Stimulated activated CD4-positive, alpha-beta T cell treated with anti-CD3 and anti-CD28 coated beads, Interleukin-4, amount 100 ng/mL, for 4 hours (primary cell): ENCODE results near the gene ISCA2.
"Not testable (repeated sequence)": the region's sequence is repeated elsewhere in the genome, so short reads cannot be mapped to it uniquely, and the experiment has no call there.

Experiments
- DNase-seq, 2 experiments: peaks; one replicate each; pipeline ENCODE4 v3.0.0-alpha.2; 2020

Gene ISCA2, protein sequence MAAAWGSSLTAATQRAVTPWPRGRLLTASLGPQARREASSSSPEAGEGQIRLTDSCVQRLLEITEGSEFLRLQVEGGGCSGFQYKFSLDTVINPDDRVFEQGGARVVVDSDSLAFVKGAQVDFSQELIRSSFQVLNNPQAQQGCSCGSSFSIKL

DNA sequence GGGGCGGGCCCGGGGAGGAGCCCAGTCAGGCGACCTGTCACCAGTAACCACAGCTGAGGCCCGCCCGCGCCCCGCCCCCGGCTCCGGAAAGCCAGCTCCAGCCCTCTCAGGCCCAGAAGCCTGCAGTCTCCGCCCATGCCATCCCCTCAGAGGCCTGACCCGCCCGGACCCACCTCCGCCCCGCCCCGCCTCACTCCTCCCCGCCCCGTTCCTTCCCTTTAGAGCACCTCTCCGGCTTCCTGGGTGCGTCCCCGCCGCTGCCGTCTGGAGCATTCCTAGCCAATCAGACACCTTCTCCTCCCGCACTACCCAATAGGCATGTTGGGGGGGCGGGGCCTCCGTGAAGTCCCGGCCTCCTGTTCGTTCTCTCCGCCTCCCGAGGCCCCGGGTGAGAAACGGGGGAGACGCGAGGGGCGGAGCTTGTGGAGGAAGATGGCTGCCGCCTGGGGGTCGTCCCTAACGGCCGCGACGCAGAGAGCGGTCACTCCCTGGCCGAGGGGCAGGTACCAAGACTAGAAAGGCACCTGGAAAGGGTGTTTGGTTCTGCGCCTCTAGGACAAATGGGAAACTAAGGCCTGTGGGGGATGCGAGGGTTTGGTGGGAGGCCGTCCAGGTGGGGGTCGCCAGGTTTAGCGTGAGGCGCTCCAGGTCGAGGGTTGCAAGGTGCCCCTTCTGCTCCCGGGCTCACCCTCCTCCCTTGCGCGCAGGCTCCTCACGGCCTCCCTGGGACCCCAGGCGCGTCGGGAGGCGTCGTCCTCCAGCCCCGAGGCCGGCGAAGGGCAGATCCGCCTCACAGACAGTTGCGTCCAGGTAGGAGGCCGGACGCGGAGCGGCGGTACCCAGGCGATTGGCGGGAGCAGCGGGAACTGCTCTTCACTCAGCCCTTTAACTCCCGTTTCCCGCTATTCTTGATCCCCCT lies at the start of gene ISCA2:
Gene ISCA2, plus strand, starts transcription at position 423 of the 919 bp plus-strand sequence. Its CDS starts 10 bp downstream, at position 433.
- peak; percentile 98 to 100 for DNase-seq

DNA sequence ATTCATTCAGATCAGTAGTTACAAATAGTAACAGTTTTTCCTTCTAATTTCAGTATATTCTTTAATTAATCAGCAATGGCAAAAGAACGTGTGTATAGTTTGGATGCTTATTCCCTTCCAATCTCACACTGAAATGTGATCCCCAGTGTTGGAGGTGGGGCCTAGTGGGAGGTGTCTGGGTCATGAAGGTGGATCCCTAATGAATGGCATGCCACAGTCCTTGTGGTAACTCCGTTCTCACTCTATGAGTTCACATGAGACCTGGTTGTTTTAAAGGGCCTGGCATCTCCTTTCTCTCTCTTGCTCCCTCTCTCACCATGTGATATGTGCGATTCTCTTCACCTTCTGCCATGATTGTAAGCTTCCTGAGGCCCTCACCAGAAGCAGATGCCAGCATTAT lies 48.7 kb upstream of the ISCA2 start:
- no peak for DNase-seq

GRCh38 chr14:74454397-74454796 lies 39.2 kb upstream of the ISCA2 start:
- not testable (repeated sequence) for DNase-seq

DNA sequence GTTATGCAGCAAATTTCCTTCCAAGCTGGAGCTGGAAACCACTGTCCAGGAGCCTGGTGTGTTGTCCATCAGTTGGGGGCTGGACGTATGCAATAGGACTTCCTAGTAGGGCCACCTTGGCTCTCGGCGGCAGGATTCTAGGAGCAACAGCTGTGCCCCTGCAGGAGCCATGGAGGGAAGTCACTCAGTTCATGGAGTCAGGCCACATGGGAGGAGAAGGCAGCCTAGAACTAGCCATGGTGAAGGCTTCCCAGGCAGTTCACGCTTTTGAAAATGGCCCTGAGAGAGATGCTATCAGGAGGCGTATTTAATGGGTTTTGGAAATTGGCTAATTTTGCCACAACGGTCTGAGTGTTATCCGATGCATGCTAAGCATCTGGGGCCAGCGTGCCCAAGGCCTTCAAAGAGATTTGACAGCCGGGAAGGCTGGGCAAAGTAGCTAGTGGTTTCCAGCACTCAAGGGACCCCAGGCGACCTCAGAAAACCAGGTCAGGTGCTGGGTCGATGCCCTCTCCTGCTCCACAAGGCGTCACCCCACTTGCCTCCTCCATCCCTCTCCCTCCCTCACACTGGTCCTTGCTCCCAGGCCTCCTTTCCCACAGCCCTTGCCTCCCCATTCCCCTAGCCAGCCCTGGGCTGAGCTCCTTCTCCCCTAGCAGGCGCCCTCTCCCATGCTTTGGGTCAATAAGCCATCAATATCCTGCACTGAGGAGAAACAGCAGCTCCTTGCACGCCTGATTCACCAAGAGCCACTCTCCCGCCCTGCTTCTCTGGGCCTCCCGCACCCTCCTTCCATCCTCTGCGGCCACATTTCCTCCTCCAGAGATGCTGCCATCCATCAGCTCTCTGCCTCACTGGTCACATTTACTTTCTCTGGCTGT lies 36.6 kb upstream of the ISCA2 start:
- DNase-seq, result no peak

DNA sequence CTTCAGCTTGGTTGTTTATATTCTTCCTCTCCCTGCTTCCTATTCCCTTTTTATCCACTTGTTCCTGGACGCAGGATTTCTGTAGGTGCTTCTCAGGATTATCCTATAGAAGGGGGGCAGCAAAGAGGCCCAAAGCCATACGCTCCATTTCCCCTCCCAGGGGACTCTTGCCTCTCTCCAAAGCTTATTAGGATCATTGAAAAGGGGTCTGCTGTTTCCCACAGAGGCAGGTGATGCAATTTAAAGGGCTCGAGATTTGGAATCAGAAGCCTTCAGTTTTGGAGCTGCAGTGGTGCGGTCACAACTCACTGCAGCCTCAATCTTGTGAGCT lies 36.0 kb upstream of the ISCA2 start:
- no peak for DNase-seq

DNA sequence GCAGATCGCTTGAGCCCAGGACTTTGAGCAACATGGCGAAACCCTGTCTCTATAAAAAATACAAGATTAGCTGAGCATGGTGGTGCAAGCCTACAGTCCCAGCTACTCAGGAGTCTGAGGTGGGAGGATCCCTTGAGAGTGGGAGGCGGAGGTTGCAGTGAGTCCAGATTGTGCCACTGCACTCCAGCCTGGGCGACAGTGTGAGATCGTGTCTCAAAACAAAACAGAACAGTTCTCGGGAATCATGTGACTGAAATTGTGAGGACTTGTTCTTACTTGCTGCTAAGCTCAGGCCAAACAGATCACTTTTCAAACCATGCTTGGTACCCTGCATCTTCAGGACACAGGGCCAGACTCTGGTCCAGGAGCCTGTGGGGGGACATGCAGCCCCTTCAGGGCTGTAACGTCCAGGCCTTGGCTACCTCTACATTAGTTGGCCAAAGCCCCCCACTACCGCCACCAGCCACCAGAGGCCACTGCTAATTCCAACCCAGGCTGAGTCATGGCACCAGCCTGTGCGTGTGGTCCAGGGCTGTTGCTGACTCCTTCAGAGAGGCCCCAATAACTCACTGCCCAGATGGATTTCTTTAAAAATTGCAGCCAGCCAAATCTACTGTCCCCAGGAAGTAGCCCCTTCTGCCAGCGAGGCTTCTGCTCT lies 34.1 kb upstream of the ISCA2 start:
- DNase-seq, result peak in 1 of 2 experiments; percentile 10

GRCh38 chr14:74459976-74460375 lies 33.6 kb upstream of the ISCA2 start:
- DNase-seq, result no peak

- no peak for DNase-seq
Observed at GRCh38 chr14:74462993-74463392, 30.6 kb upstream of the ISCA2 start.

GRCh38 chr14:74463697-74464096 lies 29.9 kb upstream of the ISCA2 start:
- no peak for DNase-seq

- DNase-seq, result no peak
Observed at GRCh38 chr14:74464785-74465184, 28.8 kb upstream of the ISCA2 start.

GRCh38 chr14:74465335-74465734 lies 28.2 kb upstream of the ISCA2 start:
- DNase-seq, result no peak

DNA sequence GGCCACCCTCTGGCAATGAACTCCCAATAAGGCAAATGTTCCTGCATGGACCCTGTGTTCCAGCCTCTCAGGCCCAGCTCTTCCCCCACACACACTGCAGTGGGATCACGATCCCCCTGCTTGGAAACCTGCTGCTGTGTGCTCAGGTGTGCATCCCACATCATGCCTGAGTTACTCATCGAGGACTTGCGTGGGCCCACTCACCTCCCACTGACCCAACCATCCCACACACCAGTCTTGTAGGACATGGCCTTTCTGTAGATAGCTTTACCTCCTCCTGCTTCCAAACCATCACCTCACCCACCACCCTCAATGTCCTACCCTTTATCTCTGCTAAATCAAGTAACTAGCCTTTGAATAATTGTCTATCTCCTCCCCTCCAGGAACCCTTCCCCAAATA lies 25.1 kb upstream of the ISCA2 start:
- no peak for DNase-seq

DNA sequence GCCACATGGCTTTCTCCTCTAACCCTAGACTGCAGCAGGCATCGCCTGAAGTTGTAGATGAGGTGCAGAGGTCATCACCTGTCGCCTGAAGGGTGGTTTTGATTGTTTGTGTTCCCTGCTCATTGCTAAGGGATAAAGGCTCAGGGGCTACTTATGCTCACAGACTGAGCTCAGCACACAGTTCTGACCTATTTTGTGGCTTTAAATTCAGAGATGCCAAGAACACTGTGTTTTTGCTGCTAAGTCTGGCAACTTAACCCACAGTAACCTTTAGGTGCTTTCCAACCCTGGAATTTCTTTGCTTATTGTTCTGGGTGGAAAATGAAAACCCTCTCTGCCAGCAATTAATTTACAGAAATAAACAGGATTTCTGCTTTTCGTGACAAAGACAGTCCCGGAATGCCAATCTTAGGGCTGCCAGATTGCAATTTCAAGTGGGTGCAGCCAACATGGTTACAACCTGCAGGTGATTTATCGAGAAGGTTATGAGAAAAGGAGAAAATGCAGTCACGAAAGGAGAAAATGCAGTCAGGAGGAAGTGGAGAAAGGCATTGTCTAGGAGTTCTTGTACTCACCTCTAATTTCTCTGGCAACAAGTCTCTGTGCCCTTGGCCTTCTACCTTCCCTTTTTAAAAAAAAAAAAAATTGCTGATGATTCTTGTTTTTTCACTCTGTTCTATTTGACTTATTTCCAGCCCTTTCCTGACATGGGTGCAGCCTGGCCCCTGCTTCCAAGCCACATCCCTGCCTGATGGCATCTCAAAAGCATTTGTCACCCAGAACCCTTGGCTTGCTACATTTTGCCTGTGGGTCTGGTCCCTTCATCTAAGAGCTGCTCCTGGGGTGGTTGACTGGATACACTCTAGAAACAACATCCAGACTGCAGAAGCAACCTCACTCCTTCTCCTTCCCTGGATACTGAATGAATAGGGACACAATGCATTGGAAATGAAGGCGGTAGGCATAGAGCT lies 23.7 kb upstream of the ISCA2 start:
- no peak for DNase-seq

DNA sequence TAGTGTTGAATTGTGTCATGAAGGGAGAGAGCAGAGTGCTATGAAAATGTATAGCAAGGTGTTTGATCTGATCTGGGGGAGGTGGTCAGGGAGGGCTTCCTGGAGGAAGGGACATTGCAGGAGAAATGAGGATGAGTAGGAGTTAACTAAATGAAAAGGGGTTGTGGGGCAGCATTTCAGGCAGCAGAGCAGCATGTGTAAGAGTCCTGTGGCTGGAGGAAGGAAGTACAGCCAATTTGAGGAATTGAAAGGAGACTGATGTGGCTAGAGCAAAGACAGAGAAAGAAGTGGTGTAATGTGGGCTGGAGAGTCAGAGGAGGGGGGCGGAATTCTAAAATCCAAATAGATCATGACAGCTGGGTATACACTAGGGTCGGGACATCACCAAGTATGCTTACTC lies 21.0 kb upstream of the ISCA2 start:
- no peak for DNase-seq

GRCh38 chr14:74474376-74474775 lies 19.2 kb upstream of the ISCA2 start:
- no peak for DNase-seq

DNA sequence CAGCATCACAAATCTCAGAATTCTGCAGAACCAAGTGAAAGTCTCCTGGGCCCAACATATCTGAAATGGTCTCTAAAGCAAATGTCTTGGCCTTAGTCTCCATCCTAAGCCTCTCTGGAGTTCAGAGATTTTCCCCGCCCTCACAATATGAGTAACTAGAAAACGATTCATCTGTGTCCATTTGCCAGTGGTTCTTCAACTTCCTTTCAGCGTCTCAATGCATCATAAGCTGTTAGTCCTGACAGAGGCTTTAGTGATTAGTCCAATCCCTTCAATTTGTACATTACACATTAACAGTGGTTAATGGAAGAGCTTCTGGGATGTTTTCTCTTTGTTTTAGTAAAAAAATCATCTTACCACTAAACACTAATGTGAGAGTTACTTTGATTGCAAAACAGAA lies 17.9 kb upstream of the ISCA2 start:
- no peak for DNase-seq

- no peak for DNase-seq
Observed at GRCh38 chr14:74476107-74476506, 17.5 kb upstream of the ISCA2 start.

DNA sequence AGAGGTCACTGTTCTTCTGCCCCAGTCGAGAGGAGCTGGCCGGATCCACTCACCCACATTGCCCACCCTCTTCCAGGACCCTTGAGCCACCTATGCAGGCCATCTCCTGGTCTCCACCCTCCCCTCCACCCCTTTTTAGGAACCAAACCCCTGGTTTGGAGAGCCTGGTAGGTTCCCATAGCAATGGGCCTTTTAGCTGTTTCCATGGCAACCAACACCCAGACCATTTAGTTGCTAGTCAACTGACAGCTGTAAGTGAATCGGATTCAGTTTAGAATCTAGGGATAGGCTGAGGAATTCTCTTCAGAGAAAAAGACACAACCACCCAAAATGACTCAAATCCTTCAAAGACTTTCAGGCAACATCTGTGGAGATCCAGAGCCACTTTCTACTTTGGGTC lies 17.0 kb upstream of the ISCA2 start:
- DNase-seq, result no peak

DNA sequence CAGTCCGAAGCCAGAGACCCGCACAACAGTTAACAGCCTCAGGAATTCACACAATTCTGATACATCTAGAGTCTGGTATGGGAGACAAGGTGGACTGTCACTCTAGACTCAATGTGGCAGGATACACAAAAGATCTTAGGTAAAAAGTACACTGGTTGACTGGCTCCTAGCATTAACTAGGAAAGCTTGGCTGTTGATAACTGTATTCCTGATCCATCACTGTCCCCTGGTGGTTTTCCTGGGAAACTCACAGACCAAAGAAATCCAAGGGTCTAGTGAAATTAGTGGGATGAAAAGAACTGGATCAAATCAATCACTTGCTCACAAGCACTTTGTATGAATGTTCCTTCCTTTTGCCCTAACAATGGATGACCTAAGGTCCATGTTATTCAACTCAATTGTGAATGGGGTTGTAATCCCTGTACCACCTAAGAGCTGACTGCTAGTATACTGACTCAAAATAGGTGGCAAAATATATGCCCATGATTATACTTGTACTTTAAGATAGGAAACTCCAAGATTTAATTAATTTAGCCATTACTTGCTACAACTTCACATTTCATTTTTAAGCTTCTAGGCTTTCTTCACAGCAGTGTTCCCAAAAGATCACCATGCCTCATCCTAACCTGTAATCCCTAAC lies 14.4 kb upstream of the ISCA2 start:
- no peak for DNase-seq

GRCh38 chr14:74480046-74480445 lies 13.5 kb upstream of the ISCA2 start:
- DNase-seq, result no peak

GRCh38 chr14:74482571-74482970 lies 11.0 kb upstream of the ISCA2 start:
- DNase-seq, result no peak
